ENCODE measurements around the gene S100A4.
"Not testable (repeated sequence)": the region's sequence is repeated elsewhere in the genome, so short reads cannot be mapped to it uniquely, and the experiment has no call there.

The S100A4 gene

GRCh38 chr1:153536012-153536670 lies 9.5 kb downstream of the S100A4 start:
- no peak for FAIRE-seq
- no peak for DNase-seq (ENCODE audit: insufficient read length, low spot score)

- no peak for DNase-seq (ENCODE audit: insufficient read length, low spot score)
- FAIRE-seq: no peak
These were observed 10.2 kb downstream of the S100A4 start, which contains the start of gene S100A6 for GRCh38 chr1:153535242-153536011. TSS of gene S100A6 (minus strand) at chr1:153535991. CDS start at chr1:153535339, 652 bp downstream.

- FAIRE-seq (no peak), DNase-seq (ENCODE audit: insufficient read length, low spot score) (no peak)
These were observed 10.7 kb downstream of the S100A4 start for GRCh38 chr1:153534925-153535241.

GRCh38 chr1:153534226-153534924 lies 11.2 kb downstream of the S100A4 start:
- FAIRE-seq (no peak), DNase-seq (ENCODE audit: insufficient read length, low spot score) (no peak)

GRCh38 chr1:153533689-153534201 lies 11.9 kb downstream of the S100A4 start:
- DNase-seq (ENCODE audit: insufficient read length, low spot score): no peak
- FAIRE-seq: no peak

- FAIRE-seq (no peak), DNase-seq (ENCODE audit: insufficient read length, low spot score) (no peak)
These were observed 12.6 kb downstream of the S100A4 start for GRCh38 chr1:153532769-153533599.

- DNase-seq (ENCODE audit: insufficient read length, low spot score) (no peak), FAIRE-seq (no peak)
These were observed 13.4 kb downstream of the S100A4 start for GRCh38 chr1:153532181-153532580.

GRCh38 chr1:153531638-153532037 lies 14.0 kb downstream of the S100A4 start:
- no peak for FAIRE-seq
- DNase-seq (ENCODE audit: insufficient read length, low spot score): no peak

- DNase-seq (ENCODE audit: insufficient read length, low spot score) (no peak), FAIRE-seq (no peak)
These were observed 17.9 kb downstream of the S100A4 start for GRCh38 chr1:153527683-153528040.

- DNase-seq (ENCODE audit: insufficient read length, low spot score) (no peak), FAIRE-seq (no peak)
These were observed 18.5 kb downstream of the S100A4 start for GRCh38 chr1:153527023-153527682.

- no peak for DNase-seq (ENCODE audit: insufficient read length, low spot score)
- no peak for FAIRE-seq
These were observed 19.5 kb downstream of the S100A4 start for GRCh38 chr1:153526132-153526543.

- FAIRE-seq: no peak
- no peak for DNase-seq (ENCODE audit: insufficient read length, low spot score)
These were observed 20.4 kb downstream of the S100A4 start for GRCh38 chr1:153525088-153525728.

- DNase-seq (ENCODE audit: insufficient read length, low spot score); FAIRE-seq: not testable (repeated sequence)
These were observed 23.1 kb downstream of the S100A4 start for GRCh38 chr1:153522353-153523048.

GRCh38 chr1:153521808-153522207 lies 23.8 kb downstream of the S100A4 start:
- FAIRE-seq: not testable (repeated sequence)

GRCh38 chr1:153520818-153521476 lies 24.7 kb downstream of the S100A4 start:
- no peak for DNase-seq (ENCODE audit: insufficient read length, low spot score)
- no peak for FAIRE-seq

More at GRCh38 chr1:153521808-153522207, 23.8 kb downstream of the S100A4 start:
- DNase-seq (ENCODE audit: insufficient read length, low spot score): not testable (repeated sequence)

GRCh38 chr1:153520137-153520691 lies 25.4 kb downstream of the S100A4 start:
- not testable (repeated sequence) for FAIRE-seq; DNase-seq (ENCODE audit: insufficient read length, low spot score)

- DNase-seq (ENCODE audit: insufficient read length, low spot score): no peak
- no peak for FAIRE-seq
These were observed 26.4 kb downstream of the S100A4 start for GRCh38 chr1:153519242-153519641.

Data from GM19239 (cell line).